ENCODE results near the gene LIMS2.

LIMS2 gene

DNA sequence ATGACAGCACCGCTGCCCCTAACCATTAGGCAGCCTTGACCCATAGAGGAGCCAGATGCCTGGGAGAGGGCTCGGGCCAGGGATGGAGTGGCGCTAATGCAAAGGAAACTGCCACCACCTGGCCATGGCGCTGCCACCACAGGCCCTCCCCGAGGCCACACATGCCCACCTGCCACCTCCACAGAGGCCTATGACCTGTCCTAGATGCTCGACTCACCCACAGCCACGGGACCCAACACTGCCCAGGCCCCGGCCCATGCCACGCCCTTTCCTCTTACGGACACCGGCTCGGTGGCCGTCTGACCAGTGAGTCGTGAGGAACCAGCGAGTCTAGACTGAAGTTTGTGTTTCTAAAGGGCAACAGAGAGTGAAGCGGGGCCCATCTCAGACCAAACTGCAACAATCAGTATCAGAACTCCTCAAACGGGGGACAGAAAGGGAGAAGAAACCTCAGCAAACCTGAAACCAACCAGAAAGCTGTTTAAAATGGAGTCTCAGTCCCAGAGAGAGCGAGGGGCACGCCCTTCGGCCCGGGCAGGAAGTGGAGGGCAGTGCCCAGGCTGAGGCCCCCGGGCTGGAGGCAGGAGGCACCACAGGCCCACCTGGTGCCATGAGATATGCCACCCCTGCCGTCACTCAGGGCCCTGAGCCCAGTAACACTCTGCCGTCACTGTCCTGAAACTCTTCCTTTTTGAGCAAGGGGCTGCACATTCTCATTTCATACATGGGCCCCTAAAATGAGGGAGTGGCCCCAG lies 28.7 kb downstream of the LIMS2 start:
- in situ Hi-C loops (cut with MboI; ENCODE audit: low sequenced_read_pairs) = no loop called here

GRCh38 chr2:127645395-127646291 lies 29.7 kb downstream of the LIMS2 start, which contains the start of gene GPR17:
GPR17 (plus strand) TSS chr2:127646153; CDS start chr2:127650736, 4,583 bp downstream.
- in situ Hi-C loops (cut with MboI; ENCODE audit: low sequenced_read_pairs) = no loop called here

- in situ Hi-C loops (cut with MboI; ENCODE audit: low sequenced_read_pairs) = no loop called here
Observed at GRCh38 chr2:127645026-127645394, 30.3 kb downstream of the LIMS2 start.

- in situ Hi-C loops (cut with MboI; ENCODE audit: low sequenced_read_pairs) = no loop called here
Observed at GRCh38 chr2:127644066-127645025, 31.0 kb downstream of the LIMS2 start.

- in situ Hi-C loops (cut with MboI; ENCODE audit: low sequenced_read_pairs) = no loop called here
Observed at GRCh38 chr2:127643439-127644065, 31.8 kb downstream of the LIMS2 start.

DNA sequence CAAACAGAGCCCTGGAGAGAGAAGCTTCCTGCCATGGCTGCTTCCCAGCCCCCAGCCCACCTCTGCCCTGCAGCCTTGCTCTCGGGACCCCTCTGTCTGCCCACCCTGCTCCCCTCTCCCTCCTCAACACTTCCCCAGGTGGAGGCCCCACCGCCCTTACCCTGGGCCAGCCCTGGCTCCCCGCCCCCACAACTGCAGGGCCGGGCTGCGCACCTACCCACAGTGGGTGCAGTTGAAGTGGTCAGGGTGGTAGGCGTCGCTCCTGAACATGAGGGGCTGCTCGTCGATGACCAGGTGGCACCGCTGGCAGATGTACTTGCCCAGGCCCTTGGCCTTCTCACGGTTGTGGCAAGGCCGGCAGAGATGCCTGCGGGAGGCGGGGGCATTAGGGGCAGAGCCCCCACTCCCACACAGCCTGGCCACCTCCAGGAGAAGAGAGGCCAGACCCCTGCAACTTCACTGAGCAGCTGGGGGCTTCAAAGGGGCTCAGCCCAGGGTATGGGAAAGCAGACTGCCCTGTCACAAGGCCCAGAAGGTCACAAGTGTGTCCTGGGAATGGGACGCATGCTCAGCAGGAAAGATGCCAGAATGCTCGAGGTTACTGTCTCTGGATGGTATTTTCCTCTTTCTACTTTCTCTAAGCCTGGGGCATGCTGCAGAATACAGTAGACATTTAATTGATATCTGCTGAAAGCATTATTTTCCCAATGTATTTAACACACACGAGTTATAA lies 32.5 kb downstream of the LIMS2 start:
- in situ Hi-C loops (cut with MboI; ENCODE audit: low sequenced_read_pairs) = no loop called here

- in situ Hi-C loops (cut with MboI; ENCODE audit: low sequenced_read_pairs) = no loop called here
Observed at GRCh38 chr2:127641846-127642507, 33.4 kb downstream of the LIMS2 start.

DNA sequence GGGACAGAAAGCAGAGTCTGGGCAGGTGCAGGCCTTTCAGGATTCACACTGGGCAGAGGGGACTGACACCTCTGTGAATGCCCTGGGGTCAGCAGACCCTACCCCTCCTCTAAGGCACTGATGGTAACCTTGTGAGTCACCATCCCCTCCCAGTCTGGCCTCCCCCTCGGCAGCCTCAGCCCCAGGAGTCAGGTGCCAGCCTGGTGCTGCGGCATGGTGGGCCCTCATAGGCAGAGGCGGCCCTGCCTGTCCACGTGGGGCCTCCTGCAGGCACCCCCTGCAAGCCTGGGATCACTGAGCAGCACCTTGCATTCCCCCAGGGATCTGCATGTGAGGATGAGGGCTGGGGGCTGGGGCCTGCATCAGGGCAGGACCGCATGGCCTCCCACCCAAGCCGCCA lies 34.2 kb downstream of the LIMS2 start:
- in situ Hi-C loops (cut with MboI; ENCODE audit: low sequenced_read_pairs) = no loop called here

DNA sequence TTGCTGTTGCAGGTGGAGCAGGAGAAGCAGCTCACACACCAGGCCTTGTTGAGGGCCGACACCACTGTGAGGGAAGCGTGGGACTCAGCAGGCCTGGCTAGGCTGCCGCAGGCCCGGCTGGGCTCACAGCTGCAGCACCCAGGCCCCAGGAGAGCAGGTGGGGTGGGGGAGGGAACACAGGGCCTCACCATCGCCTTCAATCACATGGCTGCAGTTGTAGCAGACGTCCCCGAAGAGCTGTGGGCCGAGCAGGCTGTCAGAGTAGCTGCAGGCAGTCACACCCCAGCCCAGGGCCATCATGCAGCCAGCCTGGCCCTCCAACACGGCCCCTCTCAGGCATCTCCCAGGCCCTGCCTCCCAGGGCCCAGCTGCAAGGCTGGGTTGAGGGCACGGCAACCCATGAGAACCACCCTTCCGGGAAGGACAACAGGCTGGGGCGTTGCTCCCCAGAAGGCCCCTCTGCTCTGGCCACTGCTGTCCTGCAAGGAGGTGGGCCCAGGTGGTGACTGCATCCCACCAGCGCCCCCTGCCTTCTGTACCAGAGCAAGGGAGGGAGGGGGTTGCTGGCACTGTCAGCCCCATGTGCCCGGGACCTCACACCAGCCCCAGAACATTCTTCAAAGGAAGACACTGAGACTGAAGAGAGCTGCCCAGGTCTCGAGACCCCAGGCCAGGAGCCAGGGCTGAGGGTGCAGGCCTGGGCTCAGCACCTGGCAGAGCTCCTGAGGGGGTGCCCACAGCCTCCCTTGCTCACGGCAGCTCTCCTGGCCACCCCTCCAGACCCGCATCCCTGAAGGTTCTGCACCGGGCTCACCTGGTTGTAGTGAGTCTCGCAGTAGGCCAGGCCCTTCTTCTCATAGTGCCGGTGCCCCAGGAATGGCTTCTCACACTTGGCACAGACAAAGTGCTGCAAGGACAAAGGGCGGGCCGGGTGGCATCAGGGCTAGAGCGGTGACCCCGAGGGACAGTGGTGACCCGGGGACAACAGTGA lies 35.0 kb downstream of the LIMS2 start:
- in situ Hi-C loops (cut with MboI; ENCODE audit: low sequenced_read_pairs) = no loop called here

GRCh38 chr2:127639111-127639474 lies 36.2 kb downstream of the LIMS2 start:
- in situ Hi-C loops (cut with MboI; ENCODE audit: low sequenced_read_pairs) = no loop called here

- in situ Hi-C loops (cut with MboI; ENCODE audit: low sequenced_read_pairs) = no loop called here
Observed at GRCh38 chr2:127638361-127639110, 36.8 kb downstream of the LIMS2 start.

- in situ Hi-C loops (cut with MboI; ENCODE audit: low sequenced_read_pairs) = no loop called here
Observed at GRCh38 chr2:127637725-127638252, 37.5 kb downstream of the LIMS2 start.

GRCh38 chr2:127637236-127637630 lies 38.1 kb downstream of the LIMS2 start:
- in situ Hi-C loops (cut with MboI; ENCODE audit: low sequenced_read_pairs) = no loop called here

GRCh38 chr2:127636248-127637235 lies 38.8 kb downstream of the LIMS2 start:
- in situ Hi-C loops (cut with MboI; ENCODE audit: low sequenced_read_pairs) = no loop called here

- in situ Hi-C loops (cut with MboI; ENCODE audit: low sequenced_read_pairs) = no loop called here
Observed at GRCh38 chr2:127635380-127636237, 39.7 kb downstream of the LIMS2 start.
